Measurements from ENCODE around the gene PSG5. TPM values are rescaled to one million over a fixed set of nuclear protein-coding genes. Genes with fewer than 3 reads are reported as not detected.
"Not testable (repeated sequence)": the region's sequence is repeated elsewhere in the genome, so short reads cannot be mapped to it uniquely, and the experiment has no call there.

PSG5 gene
- total RNA-seq, 1 experiment from 2014 or later = 0.21 TPM

GRCh38 chr19:43188092-43188491, 1.8 kb upstream of the PSG5 start:
- peak; percentile 5 for DNase-seq (ENCODE audit: low read depth)

GRCh38 chr19:43181869-43182771, 4.2 kb downstream of the PSG5 start:
- DNase-seq (ENCODE audit: low read depth) = peak; percentile 82

GRCh38 chr19:43179569-43180147, 6.7 kb downstream of the PSG5 start:
- DNase-seq (ENCODE audit: low read depth) = not testable (repeated sequence)

- DNase-seq (ENCODE audit: low read depth) = not testable (repeated sequence)
Observed at GRCh38 chr19:43178577-43178976, 7.8 kb downstream of the PSG5 start.

- not testable (repeated sequence) for DNase-seq (ENCODE audit: low read depth)
Observed at GRCh38 chr19:43165906-43166305, 20.4 kb downstream of the PSG5 start.

GRCh38 chr19:43163135-43163534, 23.2 kb downstream of the PSG5 start:
- DNase-seq (ENCODE audit: low read depth) = not testable (repeated sequence)

- not testable (repeated sequence) for DNase-seq (ENCODE audit: low read depth)
Observed at GRCh38 chr19:43162261-43162660, 24.1 kb downstream of the PSG5 start.

GRCh38 chr19:43152214-43152613, 34.1 kb downstream of the PSG5 start:
- DNase-seq (ENCODE audit: low read depth) = no peak

- not testable (repeated sequence) for DNase-seq (ENCODE audit: low read depth)
Observed at GRCh38 chr19:43149788-43150187, 36.5 kb downstream of the PSG5 start.

- peak; percentile 88 for DNase-seq (ENCODE audit: low read depth)
Observed at GRCh38 chr19:43148233-43148632, 38.1 kb downstream of the PSG5 start.

- peak; percentile 46 for DNase-seq (ENCODE audit: low read depth)
Observed at GRCh38 chr19:43141763-43142162, 44.6 kb downstream of the PSG5 start.

GRCh38 chr19:43132696-43133095, 53.6 kb downstream of the PSG5 start:
- peak; percentile 37 for DNase-seq (ENCODE audit: low read depth)

- DNase-seq (ENCODE audit: low read depth) = not testable (repeated sequence)
Observed at GRCh38 chr19:43131281-43131842, 55.0 kb downstream of the PSG5 start.

GRCh38 chr19:43129197-43129596, 57.1 kb downstream of the PSG5 start:
- not testable (repeated sequence) for DNase-seq (ENCODE audit: low read depth)

- peak; percentile 74 for DNase-seq (ENCODE audit: low read depth)
Observed at GRCh38 chr19:43127336-43127735, 59.0 kb downstream of the PSG5 start.

GRCh38 chr19:43126720-43127119, 59.6 kb downstream of the PSG5 start:
- no peak for DNase-seq (ENCODE audit: low read depth)

GRCh38 chr19:43124360-43124759, 62.0 kb downstream of the PSG5 start:
- no peak for DNase-seq (ENCODE audit: low read depth)

GRCh38 chr19:43120433-43121026, 65.8 kb downstream of the PSG5 start:
- DNase-seq (ENCODE audit: low read depth) = peak; percentile 91

GRCh38 chr19:43119526-43119925, 66.8 kb downstream of the PSG5 start:
- DNase-seq (ENCODE audit: low read depth) = peak; percentile 63
